BJ (cell line): ENCODE measurements around the gene SBK1. TPM values are rescaled to one million over a fixed set of nuclear protein-coding genes. Genes with fewer than 3 reads are reported as not detected.

Experiments
- CTCF ChIA-PET: fragments of 350-600 bp; formaldehyde crosslinking; extraction: SDS; loops from one replicate; lab custom pipeline; 2021; ENCODE audit warnings: antibody characterized with exemption, inconsistent platforms; lab: Yijun Ruan, JAX
- POLR2A ChIA-PET: fragments of 300-600 bp; sonication (Branson Sonifier 250); formaldehyde crosslinking; extraction: SDS; loops from one replicate; lab custom pipeline; 2021; ENCODE audit warnings: antibody characterized with exemption; lab: Charles Lee
- DNase-seq: peaks from one replicate; pipeline ENCODE4 v3.0.0-alpha.2; 2011; ENCODE audit warnings: low read depth
- H3K27me3 ChIP-seq: 2 replicates; pipeline ENCODE4 v1.6.0; 2011; ENCODE audit warnings: low read length; ENCODE audit not compliant: control insufficient read depth, insufficient read depth
- H3K36me3 ChIP-seq: 2 replicates; pipeline ENCODE4 v1.5.1; 2011; ENCODE audit warnings: low read length; ENCODE audit not compliant: control insufficient read depth, insufficient read depth
- H3K4me3 ChIP-seq: 2 replicates; pipeline ENCODE4 v1.5.1; 2011; ENCODE audit warnings: low read depth, mild to moderate bottlenecking, control low read depth, low read length
- polyA plus RNA-seq: library from polyadenylated mRNA; depleted of rRNA; stranded (reverse); fragments of >200 nt; gene quantifications from 2 replicates; pipeline ENCODE4 v1.2.3, GENCODE V29; 2011
- TF ChIP-seq, protein P1 (sequence below): IDR thresholded peaks from 2 replicates; pipeline ENCODE4 v1.5.1; 2011; ENCODE audit warnings: low read depth, mild to moderate bottlenecking, control low read depth, inconsistent platforms, low read length, moderate library complexity; ENCODE audit not compliant: insufficient read depth

Gene SBK1
- polyA plus RNA-seq, 1 experiment, result 0.01 TPM

DNA sequence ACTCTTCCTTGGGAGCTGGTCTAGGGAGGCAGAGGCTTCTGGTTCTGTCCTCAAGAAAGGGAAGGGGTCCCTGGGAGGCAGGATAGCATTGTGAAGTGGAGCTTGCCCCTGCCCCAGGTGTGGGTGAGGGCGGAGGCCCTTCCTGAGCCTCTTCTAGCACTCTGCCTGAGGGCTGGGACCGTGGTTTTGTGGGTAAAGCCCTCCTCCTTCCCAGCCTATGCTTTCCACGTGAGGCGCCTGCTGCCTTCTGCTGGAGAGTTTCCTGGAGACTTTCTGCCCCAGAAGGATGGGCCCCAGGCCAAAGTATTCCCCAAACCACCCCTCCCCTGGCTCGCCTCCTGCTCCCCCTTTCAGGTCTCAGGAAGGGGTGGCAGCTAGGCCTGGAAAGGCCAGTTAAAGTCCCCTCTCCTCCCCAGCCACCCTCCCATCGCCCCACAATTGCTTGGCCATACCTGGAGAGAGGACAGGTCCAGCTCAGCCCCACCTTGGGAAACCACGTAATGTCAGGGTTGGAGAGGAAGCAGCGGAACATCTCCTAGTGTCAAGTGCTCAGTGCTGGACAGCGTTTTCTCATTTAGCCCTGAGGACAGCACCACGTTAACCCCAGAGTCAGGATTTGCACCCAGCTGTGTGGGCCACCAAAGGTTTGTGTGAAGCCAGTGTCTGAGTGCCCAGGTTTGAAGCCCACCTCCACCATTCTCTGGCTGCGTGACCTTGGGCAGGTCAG is 5.6 kb downstream of the SBK1 start:
- TF ChIP-seq, protein P1, sequence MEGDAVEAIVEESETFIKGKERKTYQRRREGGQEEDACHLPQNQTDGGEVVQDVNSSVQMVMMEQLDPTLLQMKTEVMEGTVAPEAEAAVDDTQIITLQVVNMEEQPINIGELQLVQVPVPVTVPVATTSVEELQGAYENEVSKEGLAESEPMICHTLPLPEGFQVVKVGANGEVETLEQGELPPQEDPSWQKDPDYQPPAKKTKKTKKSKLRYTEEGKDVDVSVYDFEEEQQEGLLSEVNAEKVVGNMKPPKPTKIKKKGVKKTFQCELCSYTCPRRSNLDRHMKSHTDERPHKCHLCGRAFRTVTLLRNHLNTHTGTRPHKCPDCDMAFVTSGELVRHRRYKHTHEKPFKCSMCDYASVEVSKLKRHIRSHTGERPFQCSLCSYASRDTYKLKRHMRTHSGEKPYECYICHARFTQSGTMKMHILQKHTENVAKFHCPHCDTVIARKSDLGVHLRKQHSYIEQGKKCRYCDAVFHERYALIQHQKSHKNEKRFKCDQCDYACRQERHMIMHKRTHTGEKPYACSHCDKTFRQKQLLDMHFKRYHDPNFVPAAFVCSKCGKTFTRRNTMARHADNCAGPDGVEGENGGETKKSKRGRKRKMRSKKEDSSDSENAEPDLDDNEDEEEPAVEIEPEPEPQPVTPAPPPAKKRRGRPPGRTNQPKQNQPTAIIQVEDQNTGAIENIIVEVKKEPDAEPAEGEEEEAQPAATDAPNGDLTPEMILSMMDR, result no peak
- POLR2A ChIA-PET, result no interaction called here
- DNase-seq, result no peak
- peaks cover 25% of the 10 kb centered on the region for H3K27me3 ChIP-seq
- H3K36me3 ChIP-seq, result no peaks in the 10 kb centered on the region
- CTCF ChIA-PET, result interaction anchor here (0.7 to 3.7 kb wide), 2 partner anchors 20 kb away, joined by 3 to 12 read pairs; no protein-coding TSS in a partner anchor
- no peak overlapping the region for H3K4me3 ChIP-seq

DNA sequence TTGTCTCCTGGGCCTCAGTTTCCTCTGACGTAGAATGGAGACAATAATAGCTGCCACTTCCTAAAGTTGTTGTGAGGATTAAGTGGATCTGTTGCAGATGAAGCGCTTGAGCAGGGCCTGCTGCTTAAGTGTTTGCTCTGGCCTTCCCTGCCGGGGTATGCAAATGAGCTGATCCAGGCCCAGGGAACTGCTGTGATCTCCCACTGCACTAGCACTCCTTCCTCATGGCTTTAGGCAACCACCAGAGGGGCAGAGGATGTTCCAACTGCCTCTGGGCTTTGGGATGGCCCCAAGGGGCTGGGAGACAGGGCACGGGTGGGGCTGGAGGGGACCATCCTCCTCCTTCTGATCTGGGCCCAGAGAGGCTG is 6.2 kb downstream of the SBK1 start:
- H3K36me3 ChIP-seq, result no peaks in the 10 kb centered on the region
- POLR2A ChIA-PET, result no interaction called here
- TF ChIP-seq, protein P1, result no peak
- peaks cover 21% of the 10 kb centered on the region for H3K27me3 ChIP-seq
- no peak for DNase-seq
- no peak overlapping the region for H3K4me3 ChIP-seq
- CTCF ChIA-PET, result interaction anchor here (0.8 to 3.7 kb wide), 2 partner anchors 19 to 23 kb away, joined by 3 to 12 read pairs; no protein-coding TSS in a partner anchor

DNA sequence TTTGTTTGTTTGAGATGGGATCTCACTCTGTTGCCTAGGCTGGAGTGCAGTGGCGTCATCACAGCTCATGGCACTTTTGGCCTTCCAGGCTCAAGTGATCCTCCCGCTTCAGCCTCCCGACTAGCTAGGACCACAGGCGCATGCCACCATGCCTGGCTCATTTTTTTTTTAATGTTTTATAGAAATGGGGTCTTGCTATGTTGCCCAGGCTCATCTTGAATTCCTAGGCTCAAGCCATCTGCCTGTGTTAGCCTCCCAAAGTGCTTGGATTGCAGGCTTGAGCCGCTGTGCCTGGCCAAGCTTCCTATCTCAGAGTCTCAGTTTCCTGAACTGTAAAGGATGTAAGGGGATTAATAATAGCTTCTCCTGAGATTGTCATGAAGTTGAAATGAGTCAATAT is 8.0 kb downstream of the SBK1 start:
- Histone ChIP-seq H3K4me3 (no peak overlapping the region), H3K27me3 (peaks cover 7% of the 10 kb centered on the region), H3K36me3 (no peaks in the 10 kb centered on the region)
- DNase-seq, result no peak
- ChIA-PET POLR2A (no interaction called here), CTCF (interaction anchor here (1.2 to 1.6 kb wide), 3 partner anchors 12 to 22 kb away, joined by 4 to 7 read pairs (median 4); no protein-coding TSS in a partner anchor)
- TF ChIP-seq, protein P1, result no peak

DNA sequence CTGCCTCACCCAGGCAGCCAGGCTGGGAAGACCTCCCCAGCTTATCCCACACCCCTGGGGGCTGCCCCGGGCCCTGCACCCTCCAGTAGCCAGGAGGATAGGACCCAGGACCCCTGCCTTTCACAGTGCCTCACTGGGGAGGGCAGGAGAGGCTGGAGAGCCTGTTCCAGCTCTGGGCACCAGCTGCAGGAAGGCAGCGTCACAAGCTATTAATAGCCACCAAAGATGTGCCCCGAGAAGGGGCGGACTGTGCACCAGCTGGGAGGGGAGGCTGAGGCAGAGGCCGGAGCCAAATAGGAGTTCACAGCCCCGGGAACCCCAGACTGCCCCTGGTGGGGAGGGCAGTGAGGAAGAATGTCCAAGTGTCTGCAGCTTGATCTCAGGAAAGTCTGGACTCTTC is 8.8 kb downstream of the SBK1 start:
- TF ChIP-seq, protein P1, result no peak

DNA sequence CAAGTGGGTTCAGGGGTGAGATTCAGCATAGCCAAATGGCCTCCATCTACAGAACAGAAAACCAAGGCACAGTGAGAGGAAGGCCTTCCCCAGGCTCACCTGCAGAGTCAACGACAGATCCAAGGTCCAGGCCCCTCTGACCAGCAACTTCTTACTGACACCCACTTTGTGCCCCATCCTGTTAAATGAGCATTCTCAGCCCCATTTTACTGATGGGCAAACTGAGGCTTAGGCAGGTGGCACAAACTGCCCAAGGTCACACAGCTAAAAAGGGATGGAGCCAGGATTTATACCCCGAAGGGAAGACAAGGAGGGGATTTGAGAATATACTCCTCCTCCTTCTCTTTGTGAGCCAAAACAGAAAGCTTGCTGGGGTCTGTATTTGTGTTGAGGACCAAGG is 9.3 kb downstream of the SBK1 start:
- DNase-seq, result no peak
- no peaks in the 10 kb centered on the region for H3K36me3 ChIP-seq
- ChIA-PET POLR2A (no interaction called here), CTCF (interaction anchor here (1.5 to 2.2 kb wide), 2 partner anchors 11 to 15 kb away, joined by 4 to 9 read pairs; no protein-coding TSS in a partner anchor)
- no peak overlapping the region for H3K4me3 ChIP-seq
- peaks cover 7% of the 10 kb centered on the region for H3K27me3 ChIP-seq
- TF ChIP-seq, protein P1, result no peak

More for the DNA sequence above, 8.8 kb downstream of the SBK1 start:
- no peak overlapping the region for H3K4me3 ChIP-seq
- ChIA-PET CTCF (interaction anchor here (1.2 to 1.5 kb wide), 2 partner anchors 12 to 23 kb away, joined by 4 read pairs; no protein-coding TSS in a partner anchor), POLR2A (no interaction called here)
- H3K27me3 ChIP-seq, result peaks cover 7% of the 10 kb centered on the region
- H3K36me3 ChIP-seq, result no peaks in the 10 kb centered on the region
- no peak for DNase-seq
